ENCODE measurements around the gene OAS2.

DNA sequence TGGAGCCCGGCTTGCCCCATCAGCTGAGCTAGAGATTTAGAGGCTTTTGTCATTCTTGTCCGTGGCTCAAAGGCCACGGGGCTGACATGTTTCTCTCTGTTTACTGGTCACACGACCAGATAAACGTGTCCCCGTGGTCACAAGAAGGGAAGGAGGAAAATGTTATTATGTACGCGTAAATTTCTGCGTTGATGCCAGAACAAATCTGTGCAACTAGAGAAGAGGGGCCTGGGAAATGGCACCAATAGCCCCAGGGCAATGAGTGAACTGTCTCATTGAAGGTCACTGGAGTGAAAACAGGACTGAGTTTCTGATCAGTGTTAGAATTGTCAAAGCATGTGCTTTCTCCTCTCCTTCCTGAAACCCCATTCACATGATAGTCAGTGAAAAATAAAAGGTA is 25.3 kb downstream of the OAS2 start:
- TF ChIP-seq TAF1 (IDR thresholded peaks at IDR 0.05; ENCODE audit: borderline replicate concordance, insufficient read depth, low read length) (no peak), POLR2AphosphoS5 (IDR thresholded peaks at IDR 0.05; ENCODE audit: low read depth, low read length) (no peak), SIN3A (IDR thresholded peaks at IDR 0.05; ENCODE audit: borderline replicate concordance, insufficient read depth, low read length) (no peak)

Data from PFSK-1 (cell line).